ENCODE data around the gene LARGE1.

LARGE1 gene

GRCh38 chr22:33678523-33678922, 241.8 kb downstream of the LARGE1 start:
- FAIRE-seq (no peak), DNase-seq (ENCODE audit: insufficient read length, low spot score) (no peak)
- TF ChIP-seq POU2F2 (IDR thresholded peaks at IDR 0.05; ENCODE audit: low read depth, low read length) (no peak), PAX5 (IDR thresholded peaks at IDR 0.05; ENCODE audit: insufficient read depth, low read length, severe bottlenecking) (no peak), TAF1 (IDR thresholded peaks at IDR 0.05; ENCODE audit: low read depth, low read length) (no peak), POLR2AphosphoS5 (IDR thresholded peaks at IDR 0.05; ENCODE audit: low read depth, low read length) (no peak), SPI1 (IDR thresholded peaks at IDR 0.05; ENCODE audit: low read depth, low read length) (no peak), POLR2A (IDR thresholded peaks at IDR 0.05; ENCODE audit: low read depth, low read length) (no peak)

- DNase-seq (ENCODE audit: insufficient read length, low spot score) (no peak), FAIRE-seq (no peak)
- TF ChIP-seq POLR2AphosphoS5 (IDR thresholded peaks at IDR 0.05; ENCODE audit: low read depth, low read length) (no peak), POU2F2 (IDR thresholded peaks at IDR 0.05; ENCODE audit: low read depth, low read length) (no peak), SPI1 (IDR thresholded peaks at IDR 0.05; ENCODE audit: low read depth, low read length) (no peak), POLR2A (IDR thresholded peaks at IDR 0.05; ENCODE audit: low read depth, low read length) (no peak), PAX5 (IDR thresholded peaks at IDR 0.05; ENCODE audit: insufficient read depth, low read length, severe bottlenecking) (no peak), TAF1 (IDR thresholded peaks at IDR 0.05; ENCODE audit: low read depth, low read length) (no peak)
These were observed 242.7 kb downstream of the LARGE1 start for GRCh38 chr22:33677536-33677935.

GRCh38 chr22:33674357-33674756, 245.9 kb downstream of the LARGE1 start:
- FAIRE-seq (no peak), DNase-seq (ENCODE audit: insufficient read length, low spot score) (no peak)
- TF ChIP-seq POLR2A (IDR thresholded peaks at IDR 0.05; ENCODE audit: low read depth, low read length), result no peak
- TF ChIP-seq SPI1 (IDR thresholded peaks at IDR 0.05; ENCODE audit: low read depth, low read length), result no peak
- no peak for TF ChIP-seq TAF1 (IDR thresholded peaks at IDR 0.05; ENCODE audit: low read depth, low read length)
- TF ChIP-seq PAX5 (IDR thresholded peaks at IDR 0.05; ENCODE audit: insufficient read depth, low read length, severe bottlenecking), result no peak

- DNase-seq (ENCODE audit: insufficient read length, low spot score) (no peak), FAIRE-seq (no peak)
- no peak for TF ChIP-seq POU2F2 (IDR thresholded peaks at IDR 0.05; ENCODE audit: low read depth, low read length)
- no peak for TF ChIP-seq PAX5 (IDR thresholded peaks at IDR 0.05; ENCODE audit: insufficient read depth, low read length, severe bottlenecking)
- TF ChIP-seq SPI1 (IDR thresholded peaks at IDR 0.05; ENCODE audit: low read depth, low read length), result no peak
These were observed 250.5 kb downstream of the LARGE1 start for GRCh38 chr22:33669746-33670145.

GRCh38 chr22:33666961-33667619, 253.2 kb downstream of the LARGE1 start:
- no peak for FAIRE-seq
- no peak for TF ChIP-seq POLR2A (IDR thresholded peaks at IDR 0.05; ENCODE audit: low read depth, low read length)
- TF ChIP-seq POU2F2 (IDR thresholded peaks at IDR 0.05; ENCODE audit: low read depth, low read length), result no peak
- no peak for TF ChIP-seq POLR2AphosphoS5 (IDR thresholded peaks at IDR 0.05; ENCODE audit: low read depth, low read length)
- TF ChIP-seq PAX5 (IDR thresholded peaks at IDR 0.05; ENCODE audit: insufficient read depth, low read length, severe bottlenecking), result no peak
- no peak for TF ChIP-seq SPI1 (IDR thresholded peaks at IDR 0.05; ENCODE audit: low read depth, low read length)
- no peak for TF ChIP-seq TAF1 (IDR thresholded peaks at IDR 0.05; ENCODE audit: low read depth, low read length)

GRCh38 chr22:33666279-33666960, 253.9 kb downstream of the LARGE1 start:
- DNase-seq (ENCODE audit: insufficient read length, low spot score), result no peak
- TF ChIP-seq PAX5 (IDR thresholded peaks at IDR 0.05; ENCODE audit: insufficient read depth, low read length, severe bottlenecking) (no peak), SPI1 (IDR thresholded peaks at IDR 0.05; ENCODE audit: low read depth, low read length) (peak; percentile 49; the same call in 1 of the 2 replicates), POLR2A (IDR thresholded peaks at IDR 0.05; ENCODE audit: low read depth, low read length) (no peak), TAF1 (IDR thresholded peaks at IDR 0.05; ENCODE audit: low read depth, low read length) (no peak), POU2F2 (IDR thresholded peaks at IDR 0.05; ENCODE audit: low read depth, low read length) (peak; percentile 63; the same call in 1 of the 2 replicates), POLR2AphosphoS5 (IDR thresholded peaks at IDR 0.05; ENCODE audit: low read depth, low read length) (no peak)
- FAIRE-seq, result peak; percentile 55

More at GRCh38 chr22:33666961-33667619, 253.2 kb downstream of the LARGE1 start:
- no peak for DNase-seq (ENCODE audit: insufficient read length, low spot score)

GRCh38 chr22:33659448-33659847, 260.8 kb downstream of the LARGE1 start:
- no peak for TF ChIP-seq TAF1 (IDR thresholded peaks at IDR 0.05; ENCODE audit: low read depth, low read length)
- no peak for TF ChIP-seq POLR2A (IDR thresholded peaks at IDR 0.05; ENCODE audit: low read depth, low read length)
- TF ChIP-seq POU2F2 (IDR thresholded peaks at IDR 0.05; ENCODE audit: low read depth, low read length), result no peak
- no peak for TF ChIP-seq SPI1 (IDR thresholded peaks at IDR 0.05; ENCODE audit: low read depth, low read length)
- TF ChIP-seq POLR2AphosphoS5 (IDR thresholded peaks at IDR 0.05; ENCODE audit: low read depth, low read length), result no peak
- no peak for TF ChIP-seq PAX5 (IDR thresholded peaks at IDR 0.05; ENCODE audit: insufficient read depth, low read length, severe bottlenecking)
- FAIRE-seq, result no peak
- no peak for DNase-seq (ENCODE audit: insufficient read length, low spot score)

- no peak for FAIRE-seq
- no peak for DNase-seq (ENCODE audit: insufficient read length, low spot score)
- TF ChIP-seq TAF1 (IDR thresholded peaks at IDR 0.05; ENCODE audit: low read depth, low read length) (no peak), POLR2A (IDR thresholded peaks at IDR 0.05; ENCODE audit: low read depth, low read length) (no peak), SPI1 (IDR thresholded peaks at IDR 0.05; ENCODE audit: low read depth, low read length) (no peak), POLR2AphosphoS5 (IDR thresholded peaks at IDR 0.05; ENCODE audit: low read depth, low read length) (no peak), PAX5 (IDR thresholded peaks at IDR 0.05; ENCODE audit: insufficient read depth, low read length, severe bottlenecking) (no peak), POU2F2 (IDR thresholded peaks at IDR 0.05; ENCODE audit: low read depth, low read length) (no peak)
These were observed 261.5 kb downstream of the LARGE1 start for GRCh38 chr22:33658775-33659174.

- FAIRE-seq (no peak), DNase-seq (ENCODE audit: insufficient read length, low spot score) (no peak)
- TF ChIP-seq SPI1 (IDR thresholded peaks at IDR 0.05; ENCODE audit: low read depth, low read length) (no peak), POU2F2 (IDR thresholded peaks at IDR 0.05; ENCODE audit: low read depth, low read length) (no peak), POLR2AphosphoS5 (IDR thresholded peaks at IDR 0.05; ENCODE audit: low read depth, low read length) (no peak), POLR2A (IDR thresholded peaks at IDR 0.05; ENCODE audit: low read depth, low read length) (no peak)
These were observed 262.6 kb downstream of the LARGE1 start for GRCh38 chr22:33657670-33658069.
